HG03095 (cell line): Measurements from ENCODE around the gene KRT78.

Experiments
- ATAC-seq: cut with Tn5 transposase; IDR thresholded peaks from one replicate; pipeline ENCODE4 v1.9.1; 2021; ENCODE audit warnings: moderate library complexity; ENCODE audit not compliant: unreplicated experiment

KRT78 gene

DNA sequence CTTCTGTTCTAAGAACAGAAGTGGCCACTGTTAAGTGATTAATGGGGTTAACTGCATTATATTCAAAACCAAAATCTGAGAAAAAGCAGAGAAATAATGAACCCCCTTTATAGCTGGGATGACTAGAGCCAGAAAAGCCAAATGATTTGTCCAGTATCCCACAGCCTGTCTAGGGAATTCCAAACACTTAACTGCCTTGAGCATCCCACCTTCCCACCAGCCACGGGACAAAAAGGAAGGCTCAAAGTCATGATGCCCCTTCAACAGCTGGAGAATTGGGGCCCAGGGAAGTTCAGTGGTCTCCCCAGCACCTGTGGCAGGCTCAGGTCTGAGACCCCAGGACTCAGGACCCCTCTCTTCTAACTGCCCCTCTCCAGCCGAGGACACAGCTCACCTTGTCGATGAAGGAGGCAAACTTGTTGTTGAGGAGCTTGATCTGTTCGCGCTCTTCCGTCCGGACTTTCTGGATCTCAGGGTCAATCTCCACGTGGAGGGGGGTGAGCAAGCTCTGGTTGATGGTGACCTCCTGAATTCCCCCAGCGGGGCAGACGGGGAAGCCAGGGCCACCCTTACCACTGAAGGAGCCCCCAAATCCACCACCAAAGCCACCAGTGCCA lies 35.5 kb downstream of the KRT78 start:
- ATAC-seq, result no peak

- no peak for ATAC-seq
Observed at GRCh38 chr12:52812749-52813148, 36.0 kb downstream of the KRT78 start.

DNA sequence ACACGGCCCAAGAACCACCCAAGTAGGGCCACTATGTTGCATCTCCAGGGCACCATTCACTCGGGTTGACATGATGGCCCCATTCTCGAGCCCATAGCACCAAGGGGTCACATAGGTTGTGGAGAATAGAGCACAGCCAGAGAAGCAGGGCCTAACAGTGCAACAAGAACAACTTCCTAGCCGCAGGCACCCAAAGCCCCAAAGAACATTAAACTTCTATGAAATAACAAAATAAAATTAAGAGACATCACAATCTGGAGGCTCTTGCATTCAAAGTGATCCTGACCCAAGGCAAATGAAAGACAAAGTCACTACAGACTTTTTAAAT lies 36.8 kb downstream of the KRT78 start:
- no peak for ATAC-seq

- ATAC-seq, result no peak
Observed at GRCh38 chr12:52811191-52812072, 37.4 kb downstream of the KRT78 start.

- no peak for ATAC-seq
Observed at GRCh38 chr12:52810554-52810953, 38.2 kb downstream of the KRT78 start.

- ATAC-seq, result no peak
Observed at GRCh38 chr12:52809166-52809565, 39.6 kb downstream of the KRT78 start.

GRCh38 chr12:52808573-52809160 lies 40.1 kb downstream of the KRT78 start:
- no peak for ATAC-seq

GRCh38 chr12:52807544-52808470 lies 41.0 kb downstream of the KRT78 start:
- no peak for ATAC-seq

GRCh38 chr12:52806821-52807543 lies 41.8 kb downstream of the KRT78 start:
- no peak for ATAC-seq

DNA sequence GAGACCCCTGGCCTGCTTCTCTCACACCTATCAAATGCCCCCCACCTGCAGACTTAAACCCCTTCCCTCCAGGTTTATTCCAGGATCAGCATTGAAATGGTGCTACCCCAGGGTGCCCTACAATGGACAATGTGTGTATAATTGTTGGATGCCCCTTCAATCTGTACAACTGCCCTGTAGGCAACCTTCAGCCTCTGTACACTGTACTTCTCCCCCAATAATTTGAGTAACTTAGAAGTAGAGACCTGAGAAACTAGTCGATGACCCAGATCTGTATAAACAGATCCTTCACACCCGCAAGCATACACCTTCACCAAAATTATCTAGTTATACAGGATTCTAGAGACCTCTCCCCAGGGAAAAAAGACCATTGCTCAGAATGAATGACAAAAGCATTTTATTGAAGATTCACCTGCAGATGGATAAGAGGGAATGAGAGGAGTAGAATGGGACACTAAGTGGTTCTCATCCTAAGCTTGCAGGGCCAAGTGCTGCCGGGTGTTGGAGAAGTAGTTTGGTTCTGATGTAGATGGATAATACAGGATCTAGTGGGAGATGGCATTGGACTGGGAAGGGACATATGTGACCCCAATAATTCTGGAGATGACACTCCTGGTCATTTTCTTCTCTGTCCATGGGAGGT lies 42.5 kb downstream of the KRT78 start:
- no peak for ATAC-seq

- ATAC-seq, result no peak
Observed at GRCh38 chr12:52805739-52806138, 43.1 kb downstream of the KRT78 start.

- no peak for ATAC-seq
Observed at GRCh38 chr12:52805000-52805399, 43.8 kb downstream of the KRT78 start.

DNA sequence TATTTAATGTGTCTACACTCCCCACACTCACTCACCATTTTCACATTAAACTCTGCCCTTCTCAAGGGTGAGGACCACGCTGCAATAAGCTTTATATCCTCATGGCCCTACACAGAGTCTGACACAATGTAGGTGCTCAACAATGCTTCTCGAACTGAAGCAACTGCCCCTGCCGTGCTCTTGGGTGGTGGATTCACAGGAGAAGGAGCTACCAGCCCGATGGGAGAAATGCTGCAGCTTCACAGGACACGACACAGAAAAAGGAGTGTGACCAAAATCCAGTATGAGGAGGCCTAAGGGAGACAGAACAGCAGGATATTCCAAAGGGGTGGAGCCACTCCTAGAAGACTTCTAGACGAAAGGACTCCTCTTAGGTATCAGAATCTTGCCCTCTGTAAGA lies 46.4 kb downstream of the KRT78 start:
- no peak for ATAC-seq

DNA sequence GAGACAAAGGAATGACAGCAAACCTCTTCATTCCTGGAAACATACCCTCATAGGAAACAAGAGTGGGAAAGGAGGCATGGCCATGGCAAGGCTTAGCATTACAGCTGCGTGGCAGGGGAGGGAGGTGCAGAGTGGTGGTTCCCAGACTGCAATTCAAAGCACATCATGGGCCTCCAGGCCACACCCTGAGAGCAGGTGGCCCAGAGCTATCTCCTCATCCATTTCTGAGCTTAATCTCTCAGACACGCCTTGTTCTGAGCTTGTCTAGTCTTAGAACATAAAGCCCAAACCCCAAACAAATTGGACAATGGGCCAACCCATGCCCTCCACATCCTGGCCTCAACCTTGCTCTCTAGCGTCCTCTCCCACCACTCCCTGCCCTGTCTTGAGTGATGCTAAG lies 47.0 kb downstream of the KRT78 start:
- ATAC-seq, result no peak

DNA sequence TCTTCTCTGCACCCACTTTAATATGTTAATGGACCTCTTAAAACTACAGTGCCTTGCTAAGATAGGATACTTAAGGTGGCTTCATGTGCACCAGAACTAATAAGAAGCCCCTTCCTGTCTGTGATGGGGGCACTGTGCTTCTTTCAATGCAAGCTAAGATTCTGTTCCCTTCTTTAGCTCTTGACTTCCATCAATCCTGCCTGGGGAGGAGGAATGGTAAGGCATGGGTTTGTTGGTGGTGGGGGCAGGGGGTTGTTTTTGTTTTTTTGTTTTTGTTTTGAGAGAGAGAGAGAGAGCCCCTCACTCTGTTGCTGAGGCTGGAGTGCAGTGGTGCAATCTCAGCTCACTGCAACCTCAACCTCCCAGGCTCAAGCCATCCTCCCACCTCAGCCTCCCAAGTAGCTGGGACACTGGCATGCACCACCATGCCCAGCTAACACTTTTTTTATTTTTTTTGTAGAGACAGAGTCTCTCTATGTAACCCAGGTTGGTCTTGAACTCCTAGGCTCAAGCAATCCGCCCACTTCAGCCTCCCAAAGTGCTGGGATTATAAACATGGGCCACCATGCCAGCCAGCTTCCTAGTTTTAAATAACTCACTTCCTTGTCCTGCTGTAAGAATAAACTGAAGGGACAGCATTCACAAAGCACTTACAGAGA lies 48.4 kb downstream of the KRT78 start:
- ATAC-seq, result no peak

DNA sequence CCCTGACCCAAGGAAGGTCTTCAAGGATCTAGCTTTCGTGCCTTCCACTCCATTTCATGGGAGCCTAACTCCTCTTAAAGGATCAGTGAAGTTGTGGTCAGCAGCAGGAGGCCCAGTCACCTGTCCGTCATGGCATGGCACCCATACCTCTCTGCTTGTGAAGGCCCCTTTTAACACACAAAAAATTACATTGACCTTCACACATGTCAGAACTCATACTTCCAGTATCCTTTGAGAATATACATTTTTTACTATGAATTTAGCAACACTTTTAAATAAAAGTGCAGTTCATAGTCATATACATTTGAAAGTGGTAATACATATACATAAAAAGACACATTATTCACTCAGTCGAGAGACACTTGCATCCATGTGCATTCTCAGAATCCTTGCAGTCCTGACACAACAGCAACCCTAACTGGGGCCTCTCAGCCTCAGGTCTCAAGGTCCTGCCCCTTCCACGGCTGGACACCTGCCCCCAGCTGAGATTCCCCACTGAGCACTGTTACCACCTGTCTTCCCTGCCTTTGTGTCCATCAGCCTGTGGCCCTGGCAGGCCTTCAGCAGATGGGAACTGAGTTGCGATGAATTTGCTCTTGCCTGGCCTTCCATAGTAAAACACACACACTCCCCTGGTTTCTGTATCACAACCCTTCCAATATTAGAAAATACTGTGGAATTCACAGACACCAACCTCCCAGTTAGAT lies 49.1 kb downstream of the KRT78 start:
- ATAC-seq, result no peak

GRCh38 chr12:52798671-52799504 lies 49.9 kb downstream of the KRT78 start:
- ATAC-seq, result no peak
